ENCODE results near the gene ING4. TPM values are rescaled to one million over a fixed set of nuclear protein-coding genes. Genes with fewer than 3 reads are reported as not detected.

The ING4 gene
- polyA plus RNA-seq, 6 donors from 2014 or later, result 93.5 to 139 (median 112) TPM

DNA sequence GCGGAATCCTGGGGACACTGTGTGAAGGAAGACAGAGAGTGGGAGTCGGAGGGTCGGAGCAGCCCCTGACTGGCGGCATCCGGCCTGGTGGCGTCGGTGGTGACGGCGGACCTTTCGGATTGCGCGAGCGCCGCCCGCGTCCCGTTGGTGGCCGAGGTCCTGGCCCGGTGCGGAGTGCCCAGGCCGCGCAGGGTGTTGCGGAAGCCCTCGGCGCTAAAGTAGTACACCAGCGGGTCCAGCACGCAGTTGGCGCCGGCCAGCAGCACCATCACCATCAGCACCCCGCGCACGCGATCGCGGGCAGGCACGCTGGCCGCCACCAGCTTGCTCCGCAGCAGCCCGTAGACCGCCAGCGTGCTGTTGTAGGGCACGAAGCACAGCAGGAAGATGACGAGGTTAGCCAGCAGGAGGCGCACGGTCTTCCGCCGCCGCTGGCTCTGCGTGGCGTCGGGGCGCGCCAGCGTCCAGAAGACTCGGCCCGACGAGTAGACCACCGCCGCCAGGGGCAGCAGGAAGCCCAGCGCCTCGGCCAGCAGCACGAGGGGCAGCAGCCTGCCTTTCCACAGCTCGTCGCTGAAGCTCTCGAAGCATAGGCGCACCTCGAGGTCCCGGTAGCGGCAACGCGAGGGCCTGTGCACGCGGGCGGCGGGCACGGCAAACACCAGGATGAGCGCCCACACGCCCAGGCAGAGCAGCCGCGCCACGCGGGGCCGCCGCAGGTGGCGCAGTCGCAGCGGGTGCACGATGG lies 42.6 kb downstream of the ING4 start:
- peaks cover 0 to 2% (median 0%) of the 10 kb centered on the region in 7 donors for H3K9me3 Mint-ChIP-seq
- H3K27ac Mint-ChIP-seq, result peak overlapping the region in 4 of 6 donors; percentile 70 to 94 (median 81)
- no peak for DNase-seq
- H3K36me3 Mint-ChIP-seq, result peaks cover 4 to 16% of the 10 kb centered on the region in 2 donors
- peak overlapping the region in 1 of 8 donors; percentile 49 for H3K4me3 Mint-ChIP-seq
- no peaks in the 10 kb centered on the region for H3K27me3 Mint-ChIP-seq
- H3K4me1 Mint-ChIP-seq, result peaks cover 42 to 54% (median 45%) of the 10 kb centered on the region in 3 donors
- peak; percentile 66 to 72 for ATAC-seq (ENCODE audit: low read depth in 2 of 2)

GRCh38 chr12:6618483-6619225 lies 44.3 kb downstream of the ING4 start:
- Mint-ChIP-seq H3K36me3 (peaks cover 4 to 16% of the 10 kb centered on the region in 2 donors), H3K27me3 (no peaks in the 10 kb centered on the region), H3K9me3 (peaks cover 0 to 2% (median 0%) of the 10 kb centered on the region in 7 donors), H3K27ac (peak overlapping the region in 5 of 6 donors; percentile 70 to 94 (median 92)), H3K4me3 (peak overlapping the region in 1 of 8 donors; percentile 54), H3K4me1 (peaks cover 46 to 54% (median 50%) of the 10 kb centered on the region in 3 donors)
- no peak for ATAC-seq (ENCODE audit: low read depth in 2 of 2)
- DNase-seq, result no peak

- ATAC-seq (ENCODE audit: low read depth in 2 of 2) (no peak), DNase-seq (no peak)
- peaks cover 64 to 71% (median 65%) of the 10 kb centered on the region in 3 donors for H3K4me1 Mint-ChIP-seq
- H3K4me3 Mint-ChIP-seq, result peak overlapping the region in 1 of 8 donors; percentile 33
- peaks cover 4 to 16% of the 10 kb centered on the region in 2 donors for H3K36me3 Mint-ChIP-seq
- peaks cover 0 to 2% (median 0%) of the 10 kb centered on the region in 7 donors for H3K9me3 Mint-ChIP-seq
- H3K27ac Mint-ChIP-seq, result peak overlapping the region in 4 of 6 donors; percentile 46 to 92 (median 90)
- no peaks in the 10 kb centered on the region for H3K27me3 Mint-ChIP-seq
Measured at GRCh38 chr12:6615802-6616201, 47.1 kb downstream of the ING4 start.

DNA sequence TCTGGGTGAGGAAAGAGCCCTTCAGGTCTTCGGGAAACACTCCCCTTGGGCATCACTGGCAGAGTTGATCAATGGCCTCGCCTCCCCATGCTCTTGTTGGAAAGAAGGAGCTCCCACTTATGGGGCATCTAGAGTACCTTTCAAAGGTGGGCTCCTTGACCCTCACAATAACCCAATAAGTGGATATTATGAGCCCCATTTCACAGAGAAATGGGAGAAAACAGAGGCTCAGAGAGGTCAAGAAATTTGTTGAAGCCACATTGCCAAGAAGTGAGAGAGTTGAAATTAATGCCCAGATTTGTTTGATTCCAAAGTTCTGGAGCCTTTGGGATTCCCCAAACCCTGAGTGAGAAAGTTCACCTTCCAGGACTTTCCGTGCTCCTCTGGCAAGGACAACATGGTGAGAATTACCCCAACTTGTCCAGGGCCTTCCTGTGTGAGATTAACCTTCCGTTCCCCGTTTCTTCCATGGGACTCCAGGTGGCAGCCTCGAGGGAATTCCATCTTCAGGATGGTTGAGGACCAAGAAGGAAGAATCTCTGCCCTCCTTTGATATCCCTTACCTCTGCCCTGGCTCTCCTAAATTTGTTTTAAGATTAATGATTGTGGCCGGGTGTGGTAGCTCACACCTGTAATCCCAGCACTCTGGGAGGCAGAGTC lies 48.3 kb downstream of the ING4 start:
- DNase-seq (no peak), ATAC-seq (ENCODE audit: low read depth in 2 of 2) (no peak)
- H3K27ac Mint-ChIP-seq, result peak overlapping the region; percentile 78 to 96 (median 94)
- H3K36me3 Mint-ChIP-seq, result peaks cover 4 to 12% of the 10 kb centered on the region in 2 donors
- peaks cover 62 to 74% (median 62%) of the 10 kb centered on the region in 3 donors for H3K4me1 Mint-ChIP-seq
- no peaks in the 10 kb centered on the region for H3K27me3 Mint-ChIP-seq
- peak overlapping the region in 6 of 8 donors; percentile 22 to 69 (median 42) for H3K4me3 Mint-ChIP-seq
- H3K9me3 Mint-ChIP-seq, result peaks cover 0 to 2% (median 0%) of the 10 kb centered on the region in 7 donors

DNA sequence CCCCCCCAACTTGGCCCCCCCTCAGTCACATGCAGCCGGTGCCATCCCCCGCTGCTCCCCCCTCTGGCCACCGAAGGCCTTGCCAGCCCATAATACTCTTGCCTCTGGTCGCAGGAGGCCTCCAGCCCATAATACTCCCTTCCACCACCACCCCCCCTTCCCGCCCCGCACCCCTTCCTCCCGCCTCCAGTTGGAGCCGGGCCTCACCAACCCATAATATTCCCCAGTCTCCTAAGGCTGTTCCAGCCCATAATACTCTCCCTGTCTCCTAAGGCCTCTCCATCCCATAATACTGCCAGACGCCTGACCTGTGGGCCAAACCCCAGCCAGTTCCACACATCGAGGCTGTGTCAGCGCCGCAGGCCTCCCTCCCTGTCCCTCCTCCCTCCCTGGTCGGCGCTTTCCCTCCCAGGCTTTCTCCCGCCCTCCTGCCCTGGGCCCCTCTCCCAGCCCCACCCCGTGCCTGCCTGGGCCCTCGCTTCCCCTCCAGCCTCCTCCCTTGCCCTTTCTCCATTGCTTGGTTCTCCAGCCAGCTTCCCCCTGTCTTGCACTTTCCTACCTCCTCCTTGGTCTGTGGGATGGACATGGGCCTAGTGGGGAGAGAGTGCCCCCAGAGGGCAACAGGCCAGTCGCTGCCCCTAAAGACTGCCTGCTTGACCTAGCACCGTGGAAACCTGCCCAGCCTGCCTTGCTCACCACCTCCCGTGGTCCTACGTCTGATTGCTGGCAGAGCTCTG lies 49.0 kb downstream of the ING4 start:
- Mint-ChIP-seq H3K36me3 (peaks cover under 1 to 5% of the 10 kb centered on the region in 2 donors), H3K4me1 (peaks cover 57 to 75% (median 58%) of the 10 kb centered on the region in 3 donors), H3K4me3 (peak overlapping the region in 7 of 8 donors; percentile 22 to 69 (median 51)), H3K9me3 (no peaks in the 10 kb centered on the region), H3K27ac (peak overlapping the region; percentile 78 to 96 (median 94)), H3K27me3 (no peaks in the 10 kb centered on the region)
- peak; percentile 40 for DNase-seq
- peak; percentile 52 for ATAC-seq (ENCODE audit: low read depth in 2 of 2)

DNA sequence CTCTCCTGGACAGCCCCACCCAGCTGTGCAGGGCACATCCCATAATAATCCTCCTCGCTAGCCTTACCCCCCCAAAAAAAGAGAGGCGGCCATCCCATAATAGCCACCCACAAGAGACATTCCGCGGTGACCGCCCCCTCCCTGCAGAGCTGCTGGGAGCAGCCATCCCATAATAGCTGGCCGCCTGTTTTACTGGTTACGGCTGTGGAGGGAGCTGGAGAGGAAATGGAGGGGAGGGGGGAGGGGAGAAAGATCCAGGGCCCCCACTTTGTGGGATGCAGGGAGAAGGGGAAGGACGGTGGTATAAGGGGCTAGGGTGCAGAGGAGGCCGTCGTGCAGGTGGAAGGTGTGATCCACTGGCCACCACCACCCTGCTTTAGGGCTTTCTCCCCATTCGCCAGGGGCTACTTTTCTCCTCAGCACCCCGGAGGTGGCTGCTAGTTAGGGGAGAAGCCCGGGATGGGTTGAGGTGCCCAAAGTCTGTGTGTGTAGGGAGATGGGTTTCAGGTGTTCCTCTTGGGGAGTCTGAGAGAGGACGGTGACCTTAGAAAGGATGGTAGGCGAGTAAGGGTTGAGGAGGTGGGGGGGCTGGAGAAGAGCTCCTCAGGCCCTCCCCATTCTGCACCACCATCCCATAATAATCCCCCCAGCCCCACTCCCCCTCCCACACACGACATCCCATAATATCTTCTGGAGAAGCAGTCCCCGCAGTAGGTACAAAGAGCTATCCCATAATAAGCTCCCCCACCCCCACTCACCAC lies 49.7 kb downstream of the ING4 start:
- DNase-seq (no peak), ATAC-seq (ENCODE audit: low read depth in 2 of 2) (peak; percentile 6 to 9)
- no peaks in the 10 kb centered on the region for H3K27me3 Mint-ChIP-seq
- H3K4me3 Mint-ChIP-seq, result peak overlapping the region in 7 of 8 donors; percentile 23 to 83 (median 62)
- peak overlapping the region; percentile 21 to 92 (median 64) for H3K27ac Mint-ChIP-seq
- H3K9me3 Mint-ChIP-seq, result no peaks in the 10 kb centered on the region
- no peaks in the 10 kb centered on the region for H3K36me3 Mint-ChIP-seq
- peaks cover 53 to 71% (median 57%) of the 10 kb centered on the region in 3 donors for H3K4me1 Mint-ChIP-seq

- Mint-ChIP-seq H3K9me3 (no peaks in the 10 kb centered on the region), H3K27ac (peak overlapping the region; percentile 25 to 92 (median 79)), H3K4me3 (peak overlapping the region in 7 of 8 donors; percentile 53 to 83 (median 73)), H3K36me3 (no peaks in the 10 kb centered on the region), H3K4me1 (peaks cover 48 to 67% (median 57%) of the 10 kb centered on the region in 3 donors), H3K27me3 (no peaks in the 10 kb centered on the region)
- ATAC-seq (ENCODE audit: low read depth in 2 of 2) (no peak), DNase-seq (no peak)
Measured at GRCh38 chr12:6612652-6613014, 50.3 kb downstream of the ING4 start.

DNA sequence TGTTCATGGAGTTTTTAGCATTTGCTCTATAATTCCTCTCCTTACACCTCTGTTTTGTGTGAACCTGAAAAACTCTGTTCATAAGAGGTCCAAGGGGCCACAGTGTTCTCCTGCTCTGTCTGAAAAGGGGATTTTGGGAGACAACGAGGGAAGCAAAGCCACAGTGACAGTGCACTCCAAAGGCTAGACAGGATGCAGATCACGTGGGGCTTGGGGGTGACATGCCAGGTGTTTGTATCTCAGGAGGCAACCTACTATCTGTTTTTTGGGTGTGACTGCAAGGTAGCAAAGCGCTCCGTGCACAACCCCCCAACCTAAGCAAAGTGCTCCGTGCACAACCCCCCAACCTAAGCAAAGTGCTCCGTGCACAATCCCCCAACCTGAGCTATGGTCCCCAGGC lies 50.7 kb downstream of the ING4 start:
- ATAC-seq (ENCODE audit: low read depth in 2 of 2) (no peak), DNase-seq (no peak)
- Mint-ChIP-seq H3K4me3 (peak overlapping the region in 7 of 8 donors; percentile 53 to 83 (median 73)), H3K27ac (peak overlapping the region; percentile 14 to 92 (median 79)), H3K27me3 (no peaks in the 10 kb centered on the region), H3K36me3 (no peaks in the 10 kb centered on the region), H3K4me1 (peaks cover 47 to 65% (median 56%) of the 10 kb centered on the region in 3 donors), H3K9me3 (no peaks in the 10 kb centered on the region)

- peaks cover 52 to 66% (median 53%) of the 10 kb centered on the region in 3 donors for H3K4me1 Mint-ChIP-seq
- no peak for ATAC-seq (ENCODE audit: low read depth in 2 of 2)
- no peaks in the 10 kb centered on the region for H3K36me3 Mint-ChIP-seq
- no peak overlapping the region for H3K27ac Mint-ChIP-seq
- H3K9me3 Mint-ChIP-seq, result no peaks in the 10 kb centered on the region
- H3K27me3 Mint-ChIP-seq, result no peaks in the 10 kb centered on the region
- H3K4me3 Mint-ChIP-seq, result no peak overlapping the region
- no peak for DNase-seq
Measured at GRCh38 chr12:6608592-6609281, 54.2 kb downstream of the ING4 start.

DNA sequence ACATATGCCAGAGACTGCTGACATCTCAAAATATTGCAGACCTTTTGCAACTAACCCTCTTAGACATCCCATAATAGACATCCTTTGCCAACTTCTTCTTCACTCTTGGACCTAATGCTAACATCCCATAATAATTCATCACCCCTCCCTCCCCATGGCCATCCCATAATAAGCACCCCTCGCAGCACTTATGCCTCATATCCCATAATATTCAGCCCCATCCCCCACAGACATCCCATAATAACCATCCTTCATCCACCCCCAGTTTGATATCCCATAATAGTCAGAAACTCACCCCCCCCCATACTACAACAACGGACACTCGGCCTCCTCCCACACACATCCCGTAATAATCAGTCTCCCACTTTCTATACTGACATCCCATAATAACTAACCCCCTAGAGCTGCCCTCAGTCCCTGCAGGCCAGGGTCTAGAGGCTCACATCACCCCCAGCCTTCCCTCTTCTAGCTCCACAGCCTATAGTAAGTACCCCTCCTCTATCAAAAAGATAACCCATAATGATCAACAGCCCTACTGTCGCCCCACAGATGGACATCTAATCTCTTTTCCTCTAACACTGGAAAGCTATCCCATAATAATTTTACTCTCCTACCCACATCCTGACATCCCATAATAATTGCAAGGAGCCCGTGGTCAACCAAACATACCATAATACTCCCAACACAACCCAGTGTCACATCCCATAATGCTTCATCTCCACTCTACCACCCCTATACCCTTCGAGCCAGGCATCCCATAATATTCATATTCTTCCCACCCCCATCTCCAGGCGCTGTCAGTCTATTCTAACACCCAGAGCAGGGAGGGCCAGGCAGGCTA lies 54.9 kb downstream of the ING4 start:
- ATAC-seq (ENCODE audit: low read depth in 2 of 2) (peak; percentile 42 to 46), DNase-seq (peak; percentile 74)
- Mint-ChIP-seq H3K4me1 (peaks cover 52 to 68% (median 53%) of the 10 kb centered on the region in 3 donors), H3K9me3 (no peaks in the 10 kb centered on the region), H3K27ac (no peak overlapping the region), H3K36me3 (peaks cover 0 to 5% of the 10 kb centered on the region in 2 donors), H3K4me3 (no peak overlapping the region), H3K27me3 (no peaks in the 10 kb centered on the region)

All from naive B cell (primary cell).